Fibroblast of mammary gland (primary cell): Measurements from ENCODE around the gene MATN4.

Experiments
- DNase-seq: peaks from one replicate; pipeline ENCODE4 v3.0.0-alpha.2; 2010; ENCODE audit warnings: low read depth
- H3K4me3 ChIP-seq: 2 replicates; pipeline ENCODE4 v1.5.1; 2011; ENCODE audit warnings: low read depth, mild to moderate bottlenecking, low read length, moderate library complexity; ENCODE audit not compliant: control insufficient read depth
- TF ChIP-seq, protein P1 (sequence below): conservative IDR thresholded peaks from 2 replicates; pipeline ENCODE4 v1.5.1; 2011; ENCODE audit warnings: low read depth, low read length, inconsistent platforms; ENCODE audit not compliant: control insufficient read depth, insufficient read depth

The MATN4 gene

GRCh38 chr20:45320948-45321595, 13.0 kb upstream of the MATN4 start:
- H3K4me3 ChIP-seq = no peak overlapping the region
- TF ChIP-seq, protein P1, sequence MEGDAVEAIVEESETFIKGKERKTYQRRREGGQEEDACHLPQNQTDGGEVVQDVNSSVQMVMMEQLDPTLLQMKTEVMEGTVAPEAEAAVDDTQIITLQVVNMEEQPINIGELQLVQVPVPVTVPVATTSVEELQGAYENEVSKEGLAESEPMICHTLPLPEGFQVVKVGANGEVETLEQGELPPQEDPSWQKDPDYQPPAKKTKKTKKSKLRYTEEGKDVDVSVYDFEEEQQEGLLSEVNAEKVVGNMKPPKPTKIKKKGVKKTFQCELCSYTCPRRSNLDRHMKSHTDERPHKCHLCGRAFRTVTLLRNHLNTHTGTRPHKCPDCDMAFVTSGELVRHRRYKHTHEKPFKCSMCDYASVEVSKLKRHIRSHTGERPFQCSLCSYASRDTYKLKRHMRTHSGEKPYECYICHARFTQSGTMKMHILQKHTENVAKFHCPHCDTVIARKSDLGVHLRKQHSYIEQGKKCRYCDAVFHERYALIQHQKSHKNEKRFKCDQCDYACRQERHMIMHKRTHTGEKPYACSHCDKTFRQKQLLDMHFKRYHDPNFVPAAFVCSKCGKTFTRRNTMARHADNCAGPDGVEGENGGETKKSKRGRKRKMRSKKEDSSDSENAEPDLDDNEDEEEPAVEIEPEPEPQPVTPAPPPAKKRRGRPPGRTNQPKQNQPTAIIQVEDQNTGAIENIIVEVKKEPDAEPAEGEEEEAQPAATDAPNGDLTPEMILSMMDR = no peak
- no peak for DNase-seq

DNA sequence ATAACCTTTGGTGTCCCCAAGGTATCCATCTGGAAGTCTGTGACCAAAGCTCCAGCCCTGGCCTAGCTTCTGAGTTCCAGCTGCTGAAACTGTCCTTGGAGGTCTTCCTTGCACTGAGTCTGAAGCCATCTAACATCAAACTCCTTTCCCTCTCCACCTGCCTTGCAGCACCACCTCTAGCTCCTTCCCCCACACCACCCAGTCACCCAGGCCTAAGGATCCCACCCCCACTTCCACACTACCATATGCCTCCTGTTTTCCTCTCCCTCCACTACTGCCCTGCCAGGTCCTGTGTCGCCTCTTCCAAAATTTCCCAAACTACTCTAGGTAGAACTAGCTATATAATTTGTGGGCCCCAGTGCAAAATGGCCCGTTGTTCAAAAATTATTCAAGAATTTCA, 10.8 kb upstream of the MATN4 start:
- TF ChIP-seq, protein P1 = no peak
- no peak for DNase-seq
- no peak overlapping the region for H3K4me3 ChIP-seq

DNA sequence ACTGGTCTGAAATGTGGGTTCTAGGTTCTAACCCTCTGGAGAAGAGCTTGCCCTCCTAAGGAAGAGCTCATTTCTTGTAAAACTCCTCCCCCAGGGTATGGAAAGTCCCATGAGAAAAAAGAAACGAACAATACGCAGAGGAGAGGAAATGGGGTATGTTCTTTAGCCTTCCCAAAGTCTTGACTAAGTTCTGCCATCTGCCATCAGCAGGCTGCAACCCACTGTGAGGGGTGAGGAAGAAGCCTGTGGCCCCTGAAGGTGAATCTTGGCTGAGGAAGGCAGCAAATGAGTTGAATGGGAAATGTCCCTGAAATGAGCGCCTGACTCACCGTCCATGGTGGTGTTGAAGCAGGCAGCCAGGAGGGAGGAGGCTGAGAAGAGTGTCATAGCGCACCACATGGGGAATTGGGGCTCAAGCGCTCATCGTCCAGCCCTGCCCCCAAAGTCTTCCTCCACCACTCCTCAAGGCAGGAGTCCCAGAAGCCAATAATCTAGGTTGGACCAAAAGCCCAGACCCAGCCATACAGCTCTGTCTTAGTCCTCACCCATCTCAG, 10.4 kb upstream of the MATN4 start:
- TF ChIP-seq, protein P1 = no peak
- no peak for DNase-seq
- H3K4me3 ChIP-seq = no peak overlapping the region

GRCh38 chr20:45317826-45318225, 9.7 kb upstream of the MATN4 start:
- TF ChIP-seq, protein P1 = no peak
- no peak for DNase-seq
- no peak overlapping the region for H3K4me3 ChIP-seq

GRCh38 chr20:45316150-45317080, 8.3 kb upstream of the MATN4 start:
- DNase-seq = no peak
- TF ChIP-seq, protein P1 = no peak
- H3K4me3 ChIP-seq = no peak overlapping the region

GRCh38 chr20:45315672-45316071, 7.6 kb upstream of the MATN4 start:
- TF ChIP-seq, protein P1 = no peak
- no peak for DNase-seq

More at GRCh38 chr20:45315672-45316071, 7.6 kb upstream of the MATN4 start:
- no peak overlapping the region for H3K4me3 ChIP-seq
